HG03025 (cell line): ENCODE measurements around the gene ERGIC2.
"Not testable (repeated sequence)": the region's sequence is repeated elsewhere in the genome, so short reads cannot be mapped to it uniquely, and the experiment has no call there.

Experiments used
- ATAC-seq: cut with Tn5 transposase; IDR thresholded peaks from one replicate; pipeline ENCODE4 v1.9.1; 2021; ENCODE audit warnings: mild to moderate bottlenecking, moderate library complexity; ENCODE audit not compliant: unreplicated experiment, low FRiP score

ERGIC2 gene

GRCh38 chr12:29380536-29381523 is at the start of gene ERGIC2:
Gene ERGIC2 (minus strand): TSS chr12:29381172. CDS start chr12:29371633, 9,539 bp downstream.
- peak; percentile 97 for ATAC-seq

GRCh38 chr12:29430716-29431044 is 49.7 kb upstream of the ERGIC2 start:
- ATAC-seq, result no peak

GRCh38 chr12:29429999-29430715 is 49.2 kb upstream of the ERGIC2 start:
- no peak for ATAC-seq

GRCh38 chr12:29428633-29429032 is 47.7 kb upstream of the ERGIC2 start:
- ATAC-seq, result no peak

- peak; percentile 97 for ATAC-seq
Measured at GRCh38 chr12:29427964-29428363, 47.0 kb upstream of the ERGIC2 start.

GRCh38 chr12:29426498-29426897 is 45.5 kb upstream of the ERGIC2 start:
- no peak for ATAC-seq

- ATAC-seq, result no peak
Measured at GRCh38 chr12:29425722-29426121, 44.8 kb upstream of the ERGIC2 start.

- no peak for ATAC-seq
Measured at GRCh38 chr12:29416748-29417147, 35.8 kb upstream of the ERGIC2 start.

- no peak for ATAC-seq
Measured at GRCh38 chr12:29415111-29415510, 34.1 kb upstream of the ERGIC2 start.

- no peak for ATAC-seq
Measured at GRCh38 chr12:29414368-29414767, 33.4 kb upstream of the ERGIC2 start.

GRCh38 chr12:29405561-29405960 is 24.6 kb upstream of the ERGIC2 start:
- ATAC-seq, result no peak

- no peak for ATAC-seq
Measured at GRCh38 chr12:29403991-29404390, 23.0 kb upstream of the ERGIC2 start.

- no peak for ATAC-seq
Measured at GRCh38 chr12:29402437-29402836, 21.5 kb upstream of the ERGIC2 start.

GRCh38 chr12:29398495-29398894 is 17.5 kb upstream of the ERGIC2 start:
- ATAC-seq, result peak; percentile 75

GRCh38 chr12:29396774-29397173 is 15.8 kb upstream of the ERGIC2 start:
- ATAC-seq, result no peak

- no peak for ATAC-seq
Measured at GRCh38 chr12:29395356-29395755, 14.4 kb upstream of the ERGIC2 start.

- ATAC-seq, result not testable (repeated sequence)
Measured at GRCh38 chr12:29390419-29390818, 9.4 kb upstream of the ERGIC2 start.

GRCh38 chr12:29389295-29389919 is 8.4 kb upstream of the ERGIC2 start:
- no peak for ATAC-seq

GRCh38 chr12:29386084-29386680 is 5.2 kb upstream of the ERGIC2 start:
- ATAC-seq, result not testable (repeated sequence)

- ATAC-seq, result not testable (repeated sequence)
Measured at GRCh38 chr12:29385194-29385593, 4.2 kb upstream of the ERGIC2 start.

- ATAC-seq, result no peak
Measured at GRCh38 chr12:29382251-29382650, 1.3 kb upstream of the ERGIC2 start.
